Ovary (tissue), 3 donors: Measurements from ENCODE around the gene BIN1.

Experiments
- CTCF ChIP-seq, 3 donors: fragments of 450-650 bp in 2 of 3; fragments of 200-600 bp in 1 of 3; IDR thresholded peaks; one replicate each; pipeline versions ENCODE4 v1.5.1 to v1.8.0; 2016 to 2022; ENCODE audit warnings: antibody characterized with exemption in 3 of 3, mild to moderate bottlenecking in 1 of 3
- POLR2A ChIP-seq: fragments of 450-650 bp; IDR thresholded peaks from one replicate; pipeline ENCODE4 v1.6.1; 2017; ENCODE audit warnings: antibody characterized with exemption, mild to moderate bottlenecking, moderate library complexity
- donor health status: DM: no; HTN: no; CAD: no.

- no peak for TF ChIP-seq CTCF (IDR thresholded peaks at IDR 0.05)
- TF ChIP-seq POLR2A, result no peak
Observed at GRCh38 chr2:127056086-127056485, 50.9 kb downstream of the BIN1 start.
